Keratinocyte (primary cell): Measurements from ENCODE around the gene HOXB8. TPM values are rescaled to one million over a fixed set of nuclear protein-coding genes. Genes with fewer than 3 reads are reported as not detected.

Experiments
- DNase-seq: peaks from one replicate; pipeline ENCODE4 v3.0.0-alpha.2; 2011; ENCODE audit warnings: low read depth, missing footprints, low spot score
- FAIRE-seq: peaks from 2 replicates; lab custom pipeline; 2011; peaks lifted over from hg19 to GRCh38; lab: Jason Lieb, UNC
- H2AFZ ChIP-seq: 2 replicates; pipeline ENCODE4 v1.6.0; 2012; ENCODE audit warnings: low read length, control low read depth, inconsistent platforms; ENCODE audit not compliant: control insufficient read depth
- H3K27ac ChIP-seq: 2 replicates; pipeline ENCODE4 v1.5.1; 2011; ENCODE audit warnings: low read length; ENCODE audit not compliant: control insufficient read depth, insufficient read depth
- H3K27me3 ChIP-seq: 3 replicates; pipeline ENCODE4 v1.6.0; 2011; ENCODE audit warnings: low read length; ENCODE audit not compliant: control insufficient read depth, insufficient read depth; ENCODE audit errors: extremely low read depth
- H3K36me3 ChIP-seq, 2 experiments: 2 replicates in 1 of 2; 3 replicates in 1 of 2; pipeline ENCODE4 v1.5.1; 2011; ENCODE audit warnings: low read length in 2 of 2, mild to moderate bottlenecking in 1 of 2; ENCODE audit not compliant: control insufficient read depth in 2 of 2, insufficient read depth in 2 of 2; ENCODE audit errors: extremely low read depth in 1 of 2
- H3K4me1 ChIP-seq: 3 replicates; pipeline ENCODE4 v1.5.1; 2011; ENCODE audit warnings: low read length; ENCODE audit not compliant: control insufficient read depth, insufficient read depth; ENCODE audit errors: extremely low read depth
- H3K4me2 ChIP-seq: 3 replicates; pipeline ENCODE4 v1.6.0; 2011; ENCODE audit warnings: low read depth, low read length; ENCODE audit not compliant: control insufficient read depth, insufficient read depth; ENCODE audit errors: extremely low read depth
- H3K4me3 ChIP-seq, 3 experiments: fragments of 200-600 bp in 1 of 3; sonication (generic) in 1 of 3; 2 replicates in 2 of 3; 3 replicates in 1 of 3; pipeline ENCODE4 v1.5.1; 2011 to 2016; ENCODE audit warnings: low read length in 3 of 3, mild to moderate bottlenecking in 3 of 3, control low read depth in 2 of 3, inconsistent platforms in 1 of 3, low read depth in 1 of 3, mixed read lengths in 1 of 3, mixed run types in 1 of 3, moderate library complexity in 1 of 3; ENCODE audit not compliant: control insufficient read depth in 2 of 3, insufficient read depth in 2 of 3; ENCODE audit errors: extremely low read depth in 1 of 3
- H3K79me2 ChIP-seq: 2 replicates; pipeline ENCODE4 v1.6.0; 2012; ENCODE audit warnings: low read length; ENCODE audit not compliant: control insufficient read depth, insufficient read depth
- H3K9ac ChIP-seq: 3 replicates; pipeline ENCODE4 v1.6.0; 2011; ENCODE audit warnings: low read length; ENCODE audit not compliant: control insufficient read depth, insufficient read depth; ENCODE audit errors: extremely low read depth
- H3K9me1 ChIP-seq: 3 replicates; pipeline ENCODE4 v1.6.0; 2011; ENCODE audit warnings: low read length; ENCODE audit not compliant: control insufficient read depth, insufficient read depth; ENCODE audit errors: extremely low read depth
- H3K9me3 ChIP-seq: 2 replicates; pipeline ENCODE4 v1.5.1; 2012; ENCODE audit warnings: low read depth, low read length; ENCODE audit not compliant: control insufficient read depth
- H4K20me1 ChIP-seq: 3 replicates; pipeline ENCODE4 v1.6.0; 2011; ENCODE audit warnings: low read length; ENCODE audit not compliant: control insufficient read depth, insufficient read depth; ENCODE audit errors: extremely low read depth
- EZH2 ChIP-seq: IDR thresholded peaks from one replicate; pipeline ENCODE4 v1.6.1; 2012; ENCODE audit warnings: inconsistent platforms, mild to moderate bottlenecking, low read length, moderate library complexity
- dilution Hi-C: fragments of 300-500 bp; cut with MboI; formaldehyde crosslinking; loops from one replicate; pipeline ENCODE4 v1.7.0; 2020; ENCODE audit warnings: low sequenced_read_pairs; ENCODE audit not compliant: extremely low pct_ligation_motif_present
- polyA plus RNA-seq, 5 experiments: library from polyadenylated mRNA; depleted of rRNA in 3 of 5; stranded (reverse) in 3 of 5; stranded (forward) in 1 of 5; unstranded in 1 of 5; fragments of >200 nt; gene quantifications; 1 replicate in 1 of 5; 2 replicates in 3 of 5; 3 replicates in 1 of 5; pipeline versions ENCODE4 v1.2.1 to v1.2.3, GENCODE V29; 2011 to 2012; ENCODE audit warnings: missing spikeins in 2 of 5, low read depth in 1 of 5, low replicate concordance in 1 of 5
- TF ChIP-seq, protein P1 (sequence below), 3 experiments: IDR thresholded peaks in 1 of 3; conservative IDR thresholded peaks in 1 of 3; optimal IDR thresholded peaks in 1 of 3; 2 replicates in 2 of 3; 3 replicates in 1 of 3; pipeline versions ENCODE3 to v1.5.1; 2011; ENCODE audit warnings: low read length in 3 of 3, mild to moderate bottlenecking in 3 of 3, moderate library complexity in 2 of 3, control low read depth in 1 of 3, inconsistent platforms in 1 of 3; ENCODE audit not compliant: insufficient read depth in 2 of 3; ENCODE audit errors: extremely low read depth in 1 of 3

The HOXB8 gene
- polyA plus RNA-seq, 1 donor (not counting 4 experiments of a cell fraction or from before 2014, with no cell fraction given): not detected

GRCh38 chr17:48605991-48606891 is 8.9 kb downstream of the HOXB8 start:
- Histone ChIP-seq H3K9me3 (no peaks in the 10 kb centered on the region), H3K27ac (no peak overlapping the region), H3K36me3 (no peaks in the 10 kb centered on the region), H3K79me2 (no peaks in the 10 kb centered on the region), H3K4me1 (peaks cover 10% of the 10 kb centered on the region), H4K20me1 (no peaks in the 10 kb centered on the region), H3K9me1 (no peaks in the 10 kb centered on the region), H3K4me3 (no peak overlapping the region), H3K4me2 (no peak overlapping the region), H3K27me3 (peaks cover 91% of the 10 kb centered on the region), H2AFZ (no peak overlapping the region), H3K9ac (no peak overlapping the region)
- dilution Hi-C loops: no loop called here
- no peak for TF ChIP-seq EZH2
- TF ChIP-seq, protein P1, sequence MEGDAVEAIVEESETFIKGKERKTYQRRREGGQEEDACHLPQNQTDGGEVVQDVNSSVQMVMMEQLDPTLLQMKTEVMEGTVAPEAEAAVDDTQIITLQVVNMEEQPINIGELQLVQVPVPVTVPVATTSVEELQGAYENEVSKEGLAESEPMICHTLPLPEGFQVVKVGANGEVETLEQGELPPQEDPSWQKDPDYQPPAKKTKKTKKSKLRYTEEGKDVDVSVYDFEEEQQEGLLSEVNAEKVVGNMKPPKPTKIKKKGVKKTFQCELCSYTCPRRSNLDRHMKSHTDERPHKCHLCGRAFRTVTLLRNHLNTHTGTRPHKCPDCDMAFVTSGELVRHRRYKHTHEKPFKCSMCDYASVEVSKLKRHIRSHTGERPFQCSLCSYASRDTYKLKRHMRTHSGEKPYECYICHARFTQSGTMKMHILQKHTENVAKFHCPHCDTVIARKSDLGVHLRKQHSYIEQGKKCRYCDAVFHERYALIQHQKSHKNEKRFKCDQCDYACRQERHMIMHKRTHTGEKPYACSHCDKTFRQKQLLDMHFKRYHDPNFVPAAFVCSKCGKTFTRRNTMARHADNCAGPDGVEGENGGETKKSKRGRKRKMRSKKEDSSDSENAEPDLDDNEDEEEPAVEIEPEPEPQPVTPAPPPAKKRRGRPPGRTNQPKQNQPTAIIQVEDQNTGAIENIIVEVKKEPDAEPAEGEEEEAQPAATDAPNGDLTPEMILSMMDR (optimal IDR thresholded peaks at IDR 0.05 in 1 of 3, IDR thresholded peaks at IDR 0.05 in 1 of 3, conservative IDR thresholded peaks at IDR 0.05 in 1 of 3; ENCODE audit: extremely low read depth in 1 of 3, insufficient read depth in 2 of 3, low read length in 3 of 3): no peak
- DNase-seq (no peak), FAIRE-seq (no peak)

DNA sequence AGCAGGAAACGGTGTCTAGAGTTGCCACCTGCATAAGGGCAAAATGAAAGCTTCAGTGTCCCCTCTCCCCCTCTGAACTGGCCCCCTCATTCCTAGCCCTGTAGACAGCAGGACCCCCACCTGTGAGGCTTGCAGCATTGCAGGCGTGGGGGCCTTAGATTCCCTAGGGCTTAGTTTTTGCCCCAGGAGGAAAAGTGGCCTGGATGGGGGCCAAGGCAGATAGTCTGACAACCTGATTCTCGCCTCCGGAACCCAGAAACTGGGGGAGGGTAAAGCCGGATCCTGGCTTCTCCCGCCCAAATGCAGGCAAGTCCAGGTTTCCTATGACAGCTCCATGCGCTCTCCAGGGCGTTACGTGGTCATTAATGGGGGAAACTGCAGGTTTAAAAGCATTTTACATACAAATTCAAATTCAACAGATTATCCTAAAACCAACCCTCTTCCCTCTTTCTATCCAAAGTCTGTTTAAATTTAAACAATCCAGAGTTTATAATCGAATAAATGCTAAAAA is 9.6 kb downstream of the HOXB8 start:
- H2AFZ ChIP-seq: no peak overlapping the region

More for the DNA sequence above, 9.6 kb downstream of the HOXB8 start:
- H4K20me1 ChIP-seq: no peaks in the 10 kb centered on the region
- H3K4me1 ChIP-seq: peaks cover 7% of the 10 kb centered on the region
- no peak overlapping the region for H3K27ac ChIP-seq
- DNase-seq (no peak), FAIRE-seq (no peak)
- H3K4me3 ChIP-seq: no peak overlapping the region
- dilution Hi-C loops: no loop called here
- no peak overlapping the region for H3K9ac ChIP-seq
- H3K9me3 ChIP-seq: no peaks in the 10 kb centered on the region
- H3K36me3 ChIP-seq: no peaks in the 10 kb centered on the region
- H3K27me3 ChIP-seq: peaks cover 93% of the 10 kb centered on the region
- no peaks in the 10 kb centered on the region for H3K9me1 ChIP-seq
- TF ChIP-seq, protein P1 (optimal IDR thresholded peaks at IDR 0.05 in 1 of 3, IDR thresholded peaks at IDR 0.05 in 1 of 3, conservative IDR thresholded peaks at IDR 0.05 in 1 of 3; ENCODE audit: extremely low read depth in 1 of 3, insufficient read depth in 2 of 3, low read length in 3 of 3): no peak
- TF ChIP-seq EZH2: no peak
- H3K79me2 ChIP-seq: no peaks in the 10 kb centered on the region
- no peak overlapping the region for H3K4me2 ChIP-seq
